MCF 10A (cell line): Measurements from ENCODE around the gene NFATC4. TPM values are rescaled to one million over a fixed set of nuclear protein-coding genes. Genes with fewer than 3 reads are reported as not detected.
A peak's percentile ranks its signal among the peaks of the same experiment; 100 is the strongest.

ENCODE experiments used
- BruUV-seq: library from RNA; stranded (reverse); fragments of 400-500 nt; replicated peaks from 2 replicates; lab custom pipeline; 2021; lab: Mats Ljungman, UMichigan
- CTCF ChIA-PET: fragments of 300-600 bp; sonication (Branson Sonifier 250); formaldehyde crosslinking; extraction: SDS; loops from one replicate; lab custom pipeline; 2021; ENCODE audit warnings: antibody characterized with exemption, inconsistent platforms; lab: Yijun Ruan, JAX
- POLR2A ChIA-PET: fragments of 300-600, 350-650 bp; sonication (Branson Sonifier 250); formaldehyde crosslinking; extraction: SDS; loops from one replicate; lab custom pipeline; 2020; ENCODE audit warnings: antibody characterized with exemption, inconsistent platforms; lab: Yijun Ruan, JAX
- DNase-seq: peaks from one replicate; pipeline ENCODE4 v3.0.0-alpha.2; 2018; ENCODE audit not compliant: unreplicated experiment
- H3K27ac Mint-ChIP-seq: one replicate; pipeline ENCODE4 v1.8.0; 2022; ENCODE audit warnings: mild to moderate bottlenecking, low read depth, mixed read lengths; ENCODE audit not compliant: unreplicated experiment
- H3K27me3 Mint-ChIP-seq: one replicate; pipeline ENCODE4 v1.8.0; 2022; ENCODE audit warnings: mixed read lengths; ENCODE audit not compliant: insufficient read depth, unreplicated experiment
- H3K36me3 Mint-ChIP-seq: one replicate; pipeline ENCODE4 v1.8.0; 2022; ENCODE audit warnings: mild to moderate bottlenecking, moderate library complexity, mixed read lengths; ENCODE audit not compliant: insufficient read depth, unreplicated experiment
- H3K4me1 Mint-ChIP-seq: one replicate; pipeline ENCODE4 v1.8.0; 2022; ENCODE audit warnings: mixed read lengths; ENCODE audit not compliant: insufficient read depth, unreplicated experiment
- H3K4me3 Mint-ChIP-seq: one replicate; pipeline ENCODE4 v1.8.0; 2022; ENCODE audit warnings: mild to moderate bottlenecking, moderate library complexity, mixed read lengths; ENCODE audit not compliant: unreplicated experiment
- H3K9me3 Mint-ChIP-seq: one replicate; pipeline ENCODE4 v1.8.0; 2022; ENCODE audit warnings: mixed read lengths; ENCODE audit not compliant: unreplicated experiment
- intact Hi-C: fragments of 100-400 bp; cut with micrococcal nuclease; formaldehyde crosslinking; loops from 2 replicates; pipeline ENCODE4 v1.14.1; 2022
- total RNA-seq: library from RNA; stranded (reverse); gene quantifications from 2 replicates; pipeline ENCODE4 v1.2.3, GENCODE V29; 2022
- TF ChIP-seq, protein P1 (sequence below): fragments of 200-600 bp; IDR thresholded peaks from one replicate; pipeline ENCODE4 v1.8.0; 2022; ENCODE audit warnings: antibody characterized with exemption, mild to moderate bottlenecking; ENCODE audit not compliant: unreplicated experiment

NFATC4 gene
- total RNA-seq, 1 experiment from 2014 or later: 0.23 TPM

DNA sequence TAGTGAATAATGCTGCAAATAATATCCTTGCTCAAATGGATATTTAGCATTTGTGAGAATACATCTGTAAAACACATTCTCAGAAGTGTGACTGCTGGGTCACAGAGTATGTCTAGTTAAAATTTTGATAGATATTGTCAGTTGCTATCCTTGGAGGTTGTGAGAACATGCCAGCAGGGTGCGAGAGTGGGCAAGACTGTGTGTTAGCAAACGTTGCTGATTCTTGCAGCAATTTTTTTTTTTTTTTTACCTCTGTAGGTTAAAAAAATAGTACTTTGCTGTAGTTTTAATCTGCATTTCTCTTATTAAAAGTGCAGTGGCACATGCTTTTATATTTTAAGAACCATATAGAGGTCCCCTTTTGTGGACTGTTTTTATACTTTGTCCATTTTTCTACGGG, 26.3 kb downstream of the NFATC4 start:
- no peaks in the 10 kb centered on the region for H3K27me3 Mint-ChIP-seq
- no peak for DNase-seq
- no peaks in the 10 kb centered on the region for H3K36me3 Mint-ChIP-seq
- ChIA-PET CTCF (interaction anchor here (3.6 kb wide), 1 partner anchor 38 kb away, joined by 22 read pairs; no protein-coding TSS in a partner anchor), POLR2A (interaction anchor here (1.7 kb wide), 1 partner anchor 11 kb away, joined by 4 read pairs; no protein-coding TSS in a partner anchor)
- TF ChIP-seq, protein P1, sequence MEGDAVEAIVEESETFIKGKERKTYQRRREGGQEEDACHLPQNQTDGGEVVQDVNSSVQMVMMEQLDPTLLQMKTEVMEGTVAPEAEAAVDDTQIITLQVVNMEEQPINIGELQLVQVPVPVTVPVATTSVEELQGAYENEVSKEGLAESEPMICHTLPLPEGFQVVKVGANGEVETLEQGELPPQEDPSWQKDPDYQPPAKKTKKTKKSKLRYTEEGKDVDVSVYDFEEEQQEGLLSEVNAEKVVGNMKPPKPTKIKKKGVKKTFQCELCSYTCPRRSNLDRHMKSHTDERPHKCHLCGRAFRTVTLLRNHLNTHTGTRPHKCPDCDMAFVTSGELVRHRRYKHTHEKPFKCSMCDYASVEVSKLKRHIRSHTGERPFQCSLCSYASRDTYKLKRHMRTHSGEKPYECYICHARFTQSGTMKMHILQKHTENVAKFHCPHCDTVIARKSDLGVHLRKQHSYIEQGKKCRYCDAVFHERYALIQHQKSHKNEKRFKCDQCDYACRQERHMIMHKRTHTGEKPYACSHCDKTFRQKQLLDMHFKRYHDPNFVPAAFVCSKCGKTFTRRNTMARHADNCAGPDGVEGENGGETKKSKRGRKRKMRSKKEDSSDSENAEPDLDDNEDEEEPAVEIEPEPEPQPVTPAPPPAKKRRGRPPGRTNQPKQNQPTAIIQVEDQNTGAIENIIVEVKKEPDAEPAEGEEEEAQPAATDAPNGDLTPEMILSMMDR: no peak
- H3K9me3 Mint-ChIP-seq: no peaks in the 10 kb centered on the region
- BruUV-seq: no TSS peak
- no peak overlapping the region for H3K27ac Mint-ChIP-seq
- H3K4me1 Mint-ChIP-seq: peaks cover 28% of the 10 kb centered on the region
- no peak overlapping the region for H3K4me3 Mint-ChIP-seq
- intact Hi-C loops: no loop called here

DNA sequence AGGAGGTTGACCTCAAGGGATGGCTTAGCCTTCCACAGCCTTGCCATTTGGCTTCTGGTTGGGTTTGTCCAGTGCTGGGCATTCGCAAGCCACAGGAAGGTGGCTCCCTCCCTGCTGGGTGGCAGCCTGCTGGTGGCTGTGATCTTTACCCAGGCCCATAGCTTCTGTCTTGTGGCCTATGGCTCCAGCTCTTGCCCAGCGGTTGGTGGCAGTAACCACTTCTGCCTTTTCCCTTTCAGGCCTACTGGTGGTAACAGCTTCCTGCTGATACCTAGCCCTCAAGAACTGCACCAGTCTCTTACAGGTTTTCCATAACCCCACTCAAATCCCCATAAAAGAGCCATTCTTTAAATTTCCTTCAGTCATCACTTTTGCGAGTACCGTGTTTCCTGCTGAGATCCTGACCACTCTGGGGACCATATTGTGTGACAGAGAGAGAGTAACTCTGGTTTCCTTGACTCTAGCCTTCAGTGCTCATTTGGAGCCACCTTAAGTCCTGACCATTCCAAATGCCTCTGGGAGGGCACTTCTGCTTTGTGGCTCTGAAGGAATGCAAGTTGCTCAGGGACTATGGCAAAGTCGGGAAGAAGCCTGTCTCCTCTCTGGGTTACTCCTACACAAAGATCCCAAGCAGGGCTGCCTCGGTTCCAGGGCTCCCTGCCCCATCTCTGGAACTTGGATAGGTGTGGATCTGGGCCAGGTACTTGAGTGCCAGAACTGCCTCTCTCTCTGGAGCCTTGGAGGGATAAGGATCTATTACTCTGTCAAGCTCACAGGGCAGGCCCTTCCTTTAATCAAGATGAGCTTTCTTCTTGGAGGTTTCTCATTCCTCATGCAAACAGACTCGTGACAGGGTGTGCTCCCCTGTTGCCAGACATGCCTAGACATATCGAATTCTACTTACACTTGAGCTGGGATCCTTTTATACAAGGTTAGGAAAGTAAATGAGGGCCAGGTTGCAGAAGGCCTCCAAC, 27.9 kb downstream of the NFATC4 start:
- no peaks in the 10 kb centered on the region for H3K36me3 Mint-ChIP-seq
- H3K27me3 Mint-ChIP-seq: no peaks in the 10 kb centered on the region
- DNase-seq: no peak
- H3K27ac Mint-ChIP-seq: peak overlapping the region; percentile 84
- H3K4me3 Mint-ChIP-seq: no peak overlapping the region
- no peaks in the 10 kb centered on the region for H3K9me3 Mint-ChIP-seq
- H3K4me1 Mint-ChIP-seq: peaks cover 28% of the 10 kb centered on the region
- TF ChIP-seq, protein P1: no peak
- POLR2A ChIA-PET: interaction anchor here (0.5 to 2.8 kb wide), 15 partner anchors 8 to 131 kb away, joined by 3 to 16 read pairs (median 6); partner anchors contain the start of genes CBLN3, KHNYN and SDR39U1
- no TSS peak for BruUV-seq
- intact Hi-C loops: no loop called here
- CTCF ChIA-PET: interaction anchor here (0.6 to 3.6 kb wide), 11 partner anchors 15 to 87 kb away, joined by 3 to 26 read pairs (median 6); partner anchors contain the start of gene ADCY4

DNA sequence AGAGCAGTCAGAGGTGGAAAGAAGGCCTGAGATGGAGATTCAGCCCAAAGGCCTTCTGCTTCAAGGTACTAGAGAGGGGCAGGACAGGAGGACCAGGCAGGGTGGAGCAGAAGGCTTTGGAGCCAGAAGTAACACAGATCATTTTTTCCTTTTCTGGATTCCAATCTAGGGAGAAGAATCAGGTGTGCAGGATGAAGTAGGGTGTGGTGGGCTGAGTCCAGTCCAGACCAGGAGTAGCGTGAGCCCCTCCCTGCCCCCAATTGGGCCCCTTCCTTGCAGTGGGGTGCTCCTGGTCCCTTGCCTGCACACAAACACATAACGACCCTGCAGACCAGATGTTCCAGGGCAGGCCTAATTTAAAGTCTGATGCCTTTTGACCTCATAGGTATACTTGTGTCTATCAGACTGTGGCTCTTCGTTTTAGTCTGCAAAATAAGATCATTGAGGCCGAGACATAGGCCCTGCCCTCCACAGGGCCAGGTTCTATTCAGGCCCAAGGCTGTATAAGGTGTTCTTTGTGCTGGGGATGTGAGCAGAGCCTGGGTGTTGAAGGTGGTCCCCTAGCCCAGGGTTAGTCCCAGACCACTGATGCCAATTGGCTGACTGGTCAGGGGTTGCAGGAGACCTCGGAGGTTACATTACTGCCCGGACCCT, 29.8 kb downstream of the NFATC4 start:
- TF ChIP-seq, protein P1: no peak
- no TSS peak for BruUV-seq
- Mint-ChIP-seq H3K4me1 (peaks cover 21% of the 10 kb centered on the region), H3K4me3 (no peak overlapping the region), H3K36me3 (no peaks in the 10 kb centered on the region), H3K27me3 (no peaks in the 10 kb centered on the region), H3K27ac (no peak overlapping the region), H3K9me3 (no peaks in the 10 kb centered on the region)
- no peak for DNase-seq
- CTCF ChIA-PET: interaction anchor here (1.2 to 3.6 kb wide), 5 partner anchors 13 to 89 kb away, joined by 5 to 26 read pairs (median 22); partner anchors contain the start of gene ADCY4
- POLR2A ChIA-PET: interaction anchor here (2.8 kb wide), 1 partner anchor 33 kb away, joined by 16 read pairs; the partner anchor contains the start of genes CBLN3 and KHNYN
- intact Hi-C loops: no loop called here
